Activated CD4-positive, alpha-beta T cell treated with anti-CD3 and anti-CD28 coated beads for 4 hours (primary cell): ENCODE measurements around the gene ACOT6.
A peak's percentile ranks its signal among the peaks of the same experiment; 100 is the strongest.
"Not testable (repeated sequence)": the region's sequence is repeated elsewhere in the genome, so short reads cannot be mapped to it uniquely, and the experiment has no call there.

Source experiments
- DNase-seq, 2 donors: peaks; one replicate each; pipeline ENCODE4 v3.0.0-alpha.2; 2020

The ACOT6 gene

DNA sequence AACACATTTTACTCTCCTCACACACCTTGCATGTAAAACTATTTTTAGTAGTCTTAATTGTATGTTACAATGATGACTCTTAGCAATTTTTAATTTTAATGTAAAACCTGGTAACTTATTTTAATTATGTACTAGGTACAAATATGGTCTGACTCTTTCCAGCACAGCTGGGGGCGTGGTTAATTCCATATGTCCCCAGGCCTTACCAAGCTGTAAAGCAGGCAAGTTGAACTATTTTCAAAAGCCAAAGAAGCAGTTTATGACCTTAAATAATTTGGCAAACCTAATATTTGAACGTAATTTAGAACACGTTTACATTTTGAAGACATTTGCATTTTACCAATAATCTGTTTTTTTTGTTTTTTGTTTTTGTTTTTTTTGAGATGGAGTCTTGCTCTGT lies 9.3 kb upstream of the ACOT6 start:
- DNase-seq: no peak

DNA sequence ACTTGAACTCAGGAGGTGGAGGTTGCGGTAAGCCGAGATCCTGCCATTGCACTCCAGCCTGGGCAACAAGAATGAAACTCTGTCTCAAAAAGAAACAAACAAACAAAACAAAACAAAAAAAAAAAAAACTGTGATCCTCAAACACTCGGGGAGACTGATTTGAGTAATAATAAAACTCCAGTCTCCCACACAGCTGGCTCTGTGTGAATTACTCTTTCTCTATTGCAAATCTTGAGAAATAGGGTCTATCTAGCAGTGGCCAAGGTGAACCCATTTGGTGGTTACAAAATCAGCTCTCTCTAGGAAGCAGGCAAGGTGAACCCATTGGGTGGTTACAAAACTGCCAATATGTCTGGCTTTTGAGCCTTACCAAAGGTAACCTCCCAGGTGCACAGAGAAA lies 6.0 kb upstream of the ACOT6 start:
- DNase-seq: no peak

DNA sequence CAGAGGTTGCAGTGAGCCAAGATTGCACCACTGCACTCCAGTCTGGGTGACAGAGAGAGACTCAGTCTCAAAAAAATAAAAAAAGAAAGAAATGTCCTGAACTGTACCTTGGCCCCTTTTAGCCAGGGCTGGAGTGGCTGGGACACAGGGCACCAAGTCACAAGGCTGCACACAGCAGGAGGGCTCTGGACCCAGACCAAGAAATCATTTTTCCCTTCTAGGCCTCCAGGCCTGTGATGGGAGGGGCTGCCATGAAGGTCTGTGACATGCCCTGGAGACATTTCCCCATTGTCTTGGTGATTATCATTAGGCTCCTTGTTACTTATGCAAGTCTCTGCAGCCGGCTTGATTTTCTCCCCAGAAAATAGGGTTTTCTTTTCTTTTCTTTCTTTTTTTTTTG lies 5.1 kb upstream of the ACOT6 start:
- DNase-seq: no peak

DNA sequence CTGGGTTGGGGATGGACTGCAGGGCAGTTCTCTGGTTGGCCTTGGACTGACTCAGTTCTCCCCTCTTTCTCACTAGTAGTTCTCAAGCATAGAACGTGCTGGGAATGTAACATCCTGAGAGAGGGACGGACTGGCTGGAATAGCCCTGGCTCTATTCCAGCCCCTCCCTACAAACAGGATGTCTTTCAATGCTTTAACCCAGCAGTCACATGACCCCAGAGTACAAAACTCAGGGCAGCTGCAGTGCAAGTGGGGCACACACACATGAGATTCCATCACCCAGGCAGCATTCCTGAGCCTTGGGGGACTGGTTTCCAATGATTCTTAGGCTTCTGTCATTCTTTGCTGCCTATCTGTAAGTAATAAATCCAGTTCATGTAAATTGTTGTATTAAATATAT lies 1.6 kb upstream of the ACOT6 start:
- DNase-seq: no peak

DNA sequence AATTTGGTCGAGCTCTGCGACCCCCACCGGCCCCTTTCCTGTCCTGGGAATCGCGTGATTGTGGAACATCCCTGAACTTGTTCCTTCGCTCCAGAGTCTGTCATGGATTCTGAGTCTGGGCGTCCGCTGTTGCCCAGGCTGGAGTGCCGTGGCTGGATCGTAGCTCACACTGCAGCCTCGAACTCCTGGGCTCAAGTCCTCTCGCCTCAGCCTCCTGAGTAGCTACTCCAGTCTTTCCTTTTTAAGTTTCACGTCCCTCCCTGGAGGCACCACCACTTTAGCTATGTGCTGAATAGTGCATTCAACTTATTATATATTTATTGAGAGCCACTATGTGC lies 698 bp downstream of the ACOT6 start:
- DNase-seq: no peak

DNA sequence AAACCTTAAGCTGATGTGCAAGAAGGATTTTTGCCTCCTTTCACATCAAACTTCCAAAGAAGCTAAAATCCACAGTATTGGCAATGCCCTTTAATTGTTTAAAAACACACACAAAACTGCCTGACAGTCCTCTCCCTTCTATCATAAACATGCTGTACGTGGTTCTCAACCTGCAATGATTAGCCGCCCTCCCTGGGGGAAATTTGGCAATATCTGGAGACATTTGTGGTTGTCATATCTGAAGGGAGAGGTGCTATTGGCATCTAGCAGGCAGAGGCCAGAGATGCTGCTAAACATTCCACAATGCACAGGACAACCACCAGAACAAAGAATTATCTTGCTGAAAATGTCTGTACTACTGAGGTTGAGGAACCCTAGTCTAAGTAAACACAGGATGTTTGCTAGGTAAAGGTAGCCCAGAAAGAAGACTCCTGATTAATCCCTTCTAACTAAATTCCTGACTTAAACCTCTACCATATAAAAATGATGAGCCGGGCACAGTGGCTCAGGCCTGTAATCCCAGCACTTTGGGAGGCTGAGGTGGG lies 1.2 kb downstream of the ACOT6 start:
- no peak for DNase-seq

DNA sequence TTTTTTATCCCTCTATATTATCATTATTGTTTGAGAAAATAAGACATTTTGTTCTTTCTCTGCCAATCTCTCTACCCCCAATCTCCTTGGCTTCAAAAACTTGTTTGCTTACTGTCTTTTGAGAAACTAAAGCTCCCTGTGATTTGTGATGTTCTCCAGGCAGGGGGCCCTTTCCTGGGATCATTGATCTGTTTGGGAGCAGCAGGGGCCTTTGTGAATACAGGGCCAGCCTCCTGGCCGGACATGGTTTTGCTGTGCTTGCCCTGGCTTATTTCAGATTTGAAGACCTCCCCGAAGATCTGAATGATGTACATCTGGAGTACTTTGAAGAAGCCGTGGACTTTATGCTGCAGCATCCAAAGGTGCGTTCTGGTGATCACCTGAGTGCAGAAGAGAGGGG lies 4.5 kb downstream of the ACOT6 start:
- no peak for DNase-seq

DNA sequence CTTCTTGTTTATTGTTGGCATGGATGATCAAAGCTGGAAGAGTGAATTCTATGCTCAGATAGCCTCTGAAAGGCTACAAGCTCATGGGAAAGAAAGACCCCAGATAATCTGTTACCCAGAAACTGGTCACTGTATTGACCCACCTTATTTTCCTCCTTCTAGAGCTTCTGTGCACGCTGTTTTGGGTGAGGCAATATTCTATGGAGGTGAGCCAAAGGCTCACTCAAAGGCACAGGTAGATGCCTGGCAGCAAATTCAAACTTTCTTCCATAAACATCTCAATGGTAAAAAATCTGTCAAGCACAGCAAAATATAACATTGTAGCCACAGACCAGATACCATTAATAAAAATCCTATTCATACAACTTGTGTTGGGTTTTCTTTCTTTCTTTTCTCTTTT lies 7.2 kb downstream of the ACOT6 start:
- DNase-seq: no peak

DNA sequence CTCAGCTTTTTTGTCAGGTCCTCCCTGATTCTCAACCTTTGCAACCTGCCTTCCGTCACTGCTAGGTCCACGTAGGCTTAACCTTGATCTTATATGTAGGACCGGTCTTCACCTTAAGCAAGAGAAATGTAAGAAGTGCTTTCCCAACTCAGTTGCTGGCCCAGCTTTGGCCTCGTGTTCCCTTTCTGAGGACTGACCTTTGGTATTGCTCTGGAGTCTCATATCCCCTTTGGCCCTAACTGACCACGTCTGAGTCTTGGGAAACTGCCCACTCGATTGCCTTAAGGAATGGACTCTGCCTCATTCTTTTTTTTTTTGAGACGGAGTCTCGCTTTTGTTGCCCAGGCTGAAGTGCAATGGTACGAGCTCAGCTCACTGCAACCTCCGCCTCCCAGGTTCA lies 8.0 kb downstream of the ACOT6 start:
- DNase-seq: no peak

DNA sequence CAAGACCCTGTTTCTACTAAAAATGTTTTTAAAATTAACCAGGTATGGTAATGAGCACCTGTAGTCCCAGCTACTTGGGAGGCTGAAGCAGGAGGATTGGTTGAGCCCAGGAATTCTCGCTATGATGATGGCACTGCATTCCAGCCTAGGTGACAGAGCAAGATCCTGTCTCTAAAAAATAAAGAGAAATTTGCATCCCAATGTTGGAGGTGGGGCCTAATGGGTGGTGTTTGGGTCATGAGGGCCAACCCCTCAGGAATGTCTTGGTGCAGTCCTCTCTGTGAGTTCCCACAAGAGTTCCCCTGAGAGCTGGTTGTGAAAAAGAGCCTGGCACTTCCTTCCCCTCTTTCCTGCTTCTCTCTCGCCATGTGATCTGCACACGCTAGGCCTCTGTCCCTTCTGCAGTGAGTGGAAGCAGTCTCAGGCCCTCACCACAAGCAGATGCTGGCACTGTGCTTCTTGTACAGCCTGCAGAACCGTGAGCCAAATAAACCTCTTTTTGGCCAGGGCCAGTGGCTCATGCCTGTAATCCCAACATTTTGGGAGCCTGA lies 11.3 kb downstream of the ACOT6 start:
- DNase-seq: no peak

DNA sequence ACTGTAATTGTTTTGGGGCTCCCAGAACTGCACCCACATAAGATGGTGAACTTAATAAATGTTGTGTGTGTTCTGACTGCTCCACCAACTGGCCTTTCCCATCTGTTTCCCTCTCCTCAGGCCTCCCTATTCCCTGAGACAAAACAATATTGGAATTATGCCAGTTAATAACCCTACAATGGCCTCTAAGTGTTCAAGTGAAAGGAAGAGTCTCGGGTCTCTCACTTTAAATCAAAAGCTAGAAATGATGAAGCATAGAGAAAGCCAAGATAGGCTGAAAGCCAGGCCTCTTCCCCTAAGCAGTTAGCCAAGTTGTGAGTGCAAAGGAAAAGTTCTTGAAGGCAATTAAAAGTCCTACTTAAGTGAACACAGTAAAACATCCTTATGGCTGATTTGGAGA lies 13.4 kb downstream of the ACOT6 start:
- DNase-seq: no peak

DNA sequence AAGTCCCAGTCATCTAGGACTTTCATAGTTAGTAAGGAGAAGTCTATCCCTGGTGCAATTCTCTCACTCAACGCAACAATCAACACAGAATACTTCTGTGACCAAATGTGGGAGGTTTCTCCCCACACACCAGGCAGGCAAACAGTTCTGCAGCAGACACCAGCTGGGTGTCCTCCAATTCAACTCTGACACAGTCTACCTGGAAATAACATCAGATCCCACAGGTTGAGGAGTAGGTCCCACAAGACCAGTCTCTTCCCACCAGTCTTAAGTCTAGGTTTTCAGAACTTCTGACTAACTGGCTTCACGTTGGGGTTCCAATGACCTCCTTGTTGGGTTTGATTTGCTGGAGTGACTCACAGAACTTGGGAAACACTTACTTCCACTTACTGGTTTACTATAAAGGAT lies 14.8 kb downstream of the ACOT6 start:
- no peak for DNase-seq

DNA sequence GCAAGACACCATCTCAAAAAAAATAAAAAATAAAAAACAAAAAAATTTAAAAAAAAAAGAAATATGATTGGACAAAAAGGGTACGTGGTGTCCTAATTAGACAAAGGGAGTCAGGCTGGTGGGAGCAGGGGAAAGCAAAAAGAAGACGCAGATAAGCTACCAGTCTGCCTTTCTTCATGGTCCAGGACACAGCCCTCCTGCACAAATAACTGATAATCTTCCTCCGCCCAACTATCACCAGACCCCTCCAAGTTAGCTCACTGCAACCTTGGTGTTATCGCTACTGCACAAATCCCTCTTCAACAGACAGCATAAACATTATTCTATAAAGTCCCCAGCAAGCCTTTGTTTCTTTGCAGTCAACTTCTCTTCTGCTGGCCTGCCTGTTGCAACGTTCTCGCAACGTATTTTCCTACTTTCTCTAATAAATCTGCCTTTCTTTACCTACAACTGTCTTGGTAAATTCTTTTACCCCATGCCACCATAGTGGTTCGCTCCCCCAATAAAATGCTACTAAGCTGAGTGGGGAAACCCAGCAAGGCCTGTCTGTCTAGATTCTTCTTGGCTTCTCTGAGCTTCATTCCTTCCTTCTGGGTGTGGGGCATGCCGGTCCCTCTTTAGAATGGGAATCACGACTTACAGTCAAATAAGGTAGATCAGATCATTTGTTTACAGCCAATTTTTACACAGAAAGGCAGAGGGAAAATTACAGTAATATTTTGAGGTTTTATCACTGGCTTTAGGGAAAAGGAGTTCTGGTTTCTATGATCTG lies 17.9 kb downstream of the ACOT6 start:
- no peak for DNase-seq

DNA sequence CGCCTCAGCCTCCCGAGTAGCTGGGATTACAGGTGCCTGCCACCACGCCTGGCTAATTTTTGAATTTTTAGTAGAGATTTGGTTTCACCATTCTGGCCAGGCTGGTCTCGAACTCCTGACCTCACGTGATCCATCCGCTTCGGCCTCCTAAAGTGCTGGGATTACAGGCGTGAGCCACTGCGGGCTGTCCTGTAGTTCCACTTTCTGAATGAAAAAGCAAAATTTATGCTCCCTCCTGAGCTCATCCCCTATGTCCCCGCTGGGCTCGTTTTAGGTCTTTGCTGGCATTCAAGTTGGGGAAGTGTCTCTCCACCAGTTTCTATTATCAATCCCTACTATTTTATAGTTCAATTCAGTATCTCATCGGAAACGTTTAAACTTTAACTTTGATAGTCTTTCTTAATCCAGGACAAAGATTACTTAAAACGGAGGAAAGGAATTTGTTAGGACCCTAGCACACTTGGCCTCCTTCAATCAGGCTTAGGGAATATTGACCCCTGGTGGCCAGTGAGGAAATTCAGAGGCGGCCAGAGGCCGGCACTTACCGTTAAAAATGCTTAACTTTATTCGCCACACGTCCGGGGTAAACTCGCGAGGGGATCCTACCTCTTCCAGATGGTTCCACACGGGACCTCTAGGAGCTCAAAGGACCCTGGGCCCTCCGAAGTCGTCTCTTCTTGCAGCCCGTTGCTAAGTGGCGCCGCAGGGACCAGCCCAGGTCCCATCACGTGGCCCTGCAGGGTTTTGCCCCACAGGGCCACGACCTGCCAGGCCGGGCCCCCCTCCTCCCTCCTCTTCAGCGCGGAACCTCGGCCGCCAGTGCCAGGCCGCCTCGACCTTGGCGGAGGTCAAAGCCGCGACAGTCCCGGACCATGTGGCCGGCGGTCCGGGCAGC lies 21.0 kb downstream of the ACOT6 start:
- DNase-seq: peak; percentile 53 to 61

DNA sequence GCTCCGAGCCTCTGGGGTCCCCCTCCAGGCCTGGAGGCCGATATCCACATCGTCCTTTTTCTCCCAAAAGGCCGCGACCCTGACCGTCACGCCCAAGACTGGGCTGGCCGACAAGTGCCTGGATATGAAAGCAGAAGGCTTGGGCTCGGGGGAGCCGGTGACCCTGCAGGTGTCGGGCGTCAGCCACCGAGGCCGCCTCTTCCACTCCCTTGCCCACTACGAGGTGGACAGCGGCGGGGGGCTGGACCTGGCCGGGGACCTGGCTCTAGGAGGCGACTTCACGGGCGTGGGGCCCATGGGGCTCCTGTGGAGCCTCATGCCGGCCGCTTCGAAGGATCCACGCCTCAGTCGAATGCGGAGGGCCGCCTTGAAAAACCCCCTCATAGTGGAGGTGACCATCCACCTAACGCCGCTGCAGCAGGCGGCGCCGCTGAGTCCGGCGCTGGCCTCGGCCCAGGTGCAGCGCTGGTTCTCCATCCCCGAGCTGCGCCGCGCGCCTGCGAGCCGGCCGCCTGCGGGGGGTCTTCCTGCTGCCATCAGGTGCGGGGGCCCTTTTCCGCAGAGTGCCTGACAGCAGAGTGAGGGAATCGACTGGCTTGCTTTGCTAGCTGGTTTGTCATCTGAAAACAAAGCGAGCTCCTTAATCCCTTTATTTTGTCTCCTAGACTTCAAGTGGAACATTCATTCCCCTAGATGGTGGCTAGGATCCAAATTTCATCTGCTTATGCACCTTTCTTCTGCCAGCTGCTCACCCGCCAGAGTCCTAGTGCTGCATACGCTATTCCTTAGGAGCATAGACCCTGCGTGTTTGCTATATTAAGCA lies 21.9 kb downstream of the ACOT6 start:
- peak in 1 of 2 donors; percentile 6 for DNase-seq

DNA sequence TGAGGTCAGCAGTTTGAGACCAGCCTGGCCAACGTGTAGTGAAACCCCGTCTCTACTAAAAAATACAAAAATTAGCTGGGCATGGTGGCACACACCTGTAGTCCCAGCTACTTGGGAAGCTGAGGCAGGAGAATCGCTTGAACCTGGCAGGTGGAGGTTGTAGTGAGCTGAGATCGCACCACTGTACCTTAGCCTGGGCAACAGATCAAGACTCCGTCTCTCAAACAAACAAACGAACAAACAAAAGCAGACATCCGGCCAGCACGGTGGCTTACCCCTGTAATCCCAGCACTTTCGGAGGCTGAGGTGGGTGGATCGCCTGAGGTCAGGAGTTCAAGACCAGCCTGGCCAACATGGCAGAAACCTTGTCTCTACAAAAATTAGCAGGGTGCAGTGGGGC lies 24.0 kb downstream of the ACOT6 start:
- not testable (repeated sequence) for DNase-seq

DNA sequence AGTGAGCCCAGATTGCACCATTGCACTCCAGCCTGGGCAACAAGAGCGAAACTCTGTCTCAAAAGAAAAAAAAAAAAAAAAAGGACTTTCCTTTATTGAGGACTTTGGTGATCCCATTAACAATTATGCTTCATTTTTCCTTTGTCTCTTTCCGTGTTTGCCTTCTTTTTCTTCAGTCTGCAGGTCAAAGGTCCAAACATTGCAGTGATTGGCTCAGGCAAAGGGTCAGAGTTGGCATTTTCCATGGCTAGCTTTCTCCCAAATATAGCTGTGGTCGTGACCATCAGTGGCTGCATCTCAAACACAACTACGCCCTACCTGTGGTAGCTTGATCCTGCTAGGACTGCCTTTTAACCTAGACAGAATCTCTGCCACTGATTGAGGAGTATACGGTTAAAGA lies 25.5 kb downstream of the ACOT6 start:
- DNase-seq: no peak

DNA sequence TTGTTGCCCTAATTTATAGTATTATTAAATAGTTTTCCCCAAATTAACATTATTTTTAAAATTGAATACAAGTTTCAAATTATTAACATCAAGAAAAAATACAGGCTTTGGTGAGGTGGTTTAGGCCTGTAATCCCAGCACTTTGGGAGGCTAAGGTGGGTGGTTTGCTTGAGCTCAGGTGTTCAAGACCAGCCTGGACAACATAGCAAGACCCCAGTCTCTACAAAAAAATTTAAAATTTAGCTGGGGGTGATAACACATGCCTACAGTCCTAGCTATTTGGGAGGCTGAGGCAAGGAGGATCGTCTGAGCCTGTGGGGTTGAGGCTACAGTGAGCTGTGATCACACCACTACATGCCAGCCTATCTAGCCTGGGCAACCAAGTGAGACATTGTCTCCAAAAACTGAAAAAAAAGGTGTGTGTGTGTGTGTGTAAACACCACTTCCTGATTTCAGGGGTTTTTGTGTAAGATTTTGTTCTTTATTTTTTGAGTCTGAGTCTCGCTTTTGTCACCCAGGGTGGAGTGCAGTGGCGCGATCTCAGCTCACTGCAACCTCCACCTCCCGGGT lies 28.6 kb downstream of the ACOT6 start:
- DNase-seq: no peak

DNA sequence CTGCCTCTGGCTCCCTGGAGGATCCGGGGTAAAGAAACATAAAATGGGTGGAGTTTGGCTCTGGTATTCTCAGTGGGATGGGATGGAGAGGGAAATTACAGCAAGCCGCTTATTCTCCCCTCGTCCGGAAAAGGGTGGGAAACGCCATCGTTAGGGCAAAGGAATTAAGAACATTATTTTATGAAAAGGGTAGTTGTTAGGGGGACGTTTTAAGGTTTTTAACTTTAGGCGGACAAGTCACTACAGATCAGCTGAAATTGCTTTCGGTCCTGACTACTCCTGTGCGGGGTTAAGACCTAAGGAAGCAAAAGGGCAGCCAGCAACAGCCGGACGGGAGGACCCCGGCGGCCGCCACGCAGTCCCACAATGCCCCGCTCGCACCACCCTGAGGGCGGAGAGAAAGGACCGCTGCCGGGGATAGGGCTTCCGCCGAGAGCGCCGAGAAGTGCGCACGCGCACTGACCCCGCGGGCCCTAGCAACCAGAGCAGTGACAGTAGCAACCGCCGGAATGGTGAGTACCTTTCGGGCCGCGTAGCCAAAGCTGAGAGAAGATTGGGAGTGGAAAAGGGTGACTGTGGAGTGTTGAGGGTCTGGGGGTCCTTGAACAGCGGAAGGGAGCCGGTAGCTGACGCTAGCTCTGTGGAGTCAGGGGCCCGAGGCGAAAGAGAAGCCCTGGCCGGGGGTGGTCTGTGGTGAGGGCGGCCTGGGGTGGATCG lies 32.4 kb downstream of the ACOT6 start, which contains the start of gene DNAL1:
Gene DNAL1 (plus strand): TSS at position 456 of the 717 bp plus-strand sequence. CDS start 54 bp downstream, at position 510.
- peak; percentile 87 to 88 for DNase-seq

DNA sequence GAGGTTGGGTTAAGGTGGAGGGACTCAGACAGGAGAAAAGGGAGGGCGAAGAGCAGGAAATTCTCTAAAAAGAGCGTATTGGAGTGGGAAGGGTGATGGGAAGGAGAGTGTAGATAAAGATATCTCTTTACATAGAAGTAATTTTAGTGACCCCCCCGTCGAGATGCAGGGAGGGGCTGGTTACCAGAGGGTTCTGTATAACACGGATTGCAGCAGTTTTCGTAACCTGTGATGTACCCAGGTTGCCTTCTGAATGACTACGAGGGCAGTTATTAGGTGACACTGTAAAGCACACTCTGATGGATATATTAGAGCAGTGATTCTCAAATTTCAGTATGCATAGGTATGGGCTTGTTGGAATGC lies 32.9 kb downstream of the ACOT6 start:
- no peak for DNase-seq

DNA sequence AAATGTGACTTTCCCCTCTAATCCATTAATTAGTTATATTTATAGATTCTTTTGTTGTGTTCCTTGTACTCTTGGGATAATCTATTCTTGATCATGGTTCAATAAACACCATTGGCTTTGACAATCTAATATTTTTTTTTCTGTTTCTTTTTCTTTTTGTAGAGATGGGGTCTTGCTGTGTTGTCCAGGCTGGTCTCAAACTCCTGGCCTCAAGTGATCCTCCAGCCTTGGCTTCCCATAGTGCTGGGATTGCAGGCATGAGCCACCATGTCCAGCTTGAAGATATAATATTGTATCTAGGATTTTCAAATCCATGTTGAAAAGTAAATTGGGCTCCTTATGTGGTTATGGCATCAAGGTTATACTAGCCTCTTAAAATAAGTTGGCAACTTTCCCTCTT lies 38.7 kb downstream of the ACOT6 start:
- no peak for DNase-seq

DNA sequence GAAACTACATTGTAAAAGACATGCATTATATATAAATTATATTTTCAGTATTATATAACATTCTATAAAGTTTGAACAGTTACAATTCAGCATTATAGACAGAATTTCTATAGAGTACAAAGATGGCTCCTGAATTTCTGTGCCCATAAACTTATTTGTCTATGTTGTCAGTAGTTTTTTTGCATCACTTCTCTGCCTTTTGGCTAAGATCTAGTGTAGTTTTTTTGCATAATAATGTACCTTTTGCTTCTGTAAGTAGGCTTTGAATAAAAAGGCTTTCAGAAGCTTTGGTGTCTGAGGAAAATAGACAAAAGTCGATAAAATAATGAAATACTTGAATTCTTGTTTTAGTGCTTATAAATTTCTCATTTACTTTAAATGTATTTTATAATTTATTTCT lies 43.5 kb downstream of the ACOT6 start:
- no peak for DNase-seq
